Activated CD4-positive, CD25-positive, alpha-beta regulatory T cell (primary cell): ENCODE results near the gene NFX1.
A peak's percentile ranks its signal among the peaks of the same experiment; 100 is the strongest.
"Not testable (repeated sequence)": the region's sequence is repeated elsewhere in the genome, so short reads cannot be mapped to it uniquely, and the experiment has no call there.

Experiments used
- DNase-seq, 4 experiments: peaks; one replicate each; lab custom pipeline; 2025; lab: John Stamatoyannopoulos, UW

Gene NFX1

DNA sequence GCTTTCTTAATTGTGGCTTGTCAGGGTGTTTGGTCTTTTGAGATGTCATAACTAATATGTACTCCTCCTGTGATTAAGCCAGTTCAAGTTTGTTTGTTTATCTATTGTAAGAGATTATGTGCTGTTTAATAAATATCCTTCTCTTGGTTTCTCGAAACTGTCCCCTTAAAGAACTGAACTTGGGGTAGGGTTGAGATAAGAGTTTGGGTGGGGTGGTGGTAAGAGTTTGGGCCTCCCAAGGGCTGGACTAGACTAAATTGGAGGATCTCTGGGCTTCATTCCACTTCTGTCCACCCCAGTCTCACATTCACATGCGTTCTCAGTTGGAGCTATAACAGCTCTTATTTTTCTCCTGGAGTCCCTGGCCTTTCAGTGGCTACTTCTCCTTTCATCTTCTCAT lies 73.8 kb downstream of the NFX1 start:
- DNase-seq = no peak

DNA sequence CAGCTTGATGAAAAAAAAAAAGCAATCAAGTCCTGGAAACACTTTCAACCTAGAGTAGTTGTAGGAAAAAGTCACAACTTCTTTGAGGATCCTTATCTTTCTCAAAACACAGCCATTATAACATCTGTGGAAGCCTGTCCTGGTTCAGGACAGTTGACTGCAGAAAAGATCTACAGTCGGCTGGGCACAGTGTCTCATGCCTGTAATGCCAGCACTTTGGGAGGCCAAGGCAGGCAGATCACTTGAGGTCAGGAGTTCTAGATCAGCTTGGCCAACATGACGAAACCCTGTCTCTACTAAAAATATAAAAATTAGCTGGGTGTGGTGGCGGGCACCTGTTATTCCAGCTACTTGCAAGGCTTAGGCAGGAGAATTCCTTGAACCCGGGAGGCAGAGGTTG lies 74.5 kb downstream of the NFX1 start:
- not testable (repeated sequence) for DNase-seq

DNA sequence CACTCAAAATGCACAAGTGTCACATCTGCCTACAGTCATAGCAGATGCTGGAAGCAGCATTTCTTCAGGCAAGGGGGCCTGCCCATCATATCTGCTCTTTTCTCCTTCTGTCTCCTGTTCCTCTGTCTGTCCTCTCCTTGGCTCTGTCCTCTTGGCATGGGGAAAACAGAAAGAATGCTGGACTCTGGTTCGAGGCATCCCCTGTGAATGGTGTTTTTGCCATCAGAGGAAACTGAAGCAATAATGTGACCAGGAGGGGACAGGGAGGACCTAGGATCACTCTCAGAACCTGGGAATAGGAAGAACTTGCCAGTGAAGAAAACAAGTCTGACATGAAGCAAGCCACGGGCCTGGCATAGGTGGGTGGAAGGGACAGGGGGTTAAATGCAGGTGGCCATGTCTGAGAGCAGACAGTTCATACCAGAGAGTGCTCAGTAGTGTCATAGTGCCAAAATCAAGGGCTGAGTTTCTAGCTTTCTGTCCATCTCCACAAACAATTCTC lies 76.7 kb downstream of the NFX1 start:
- no peak for DNase-seq

DNA sequence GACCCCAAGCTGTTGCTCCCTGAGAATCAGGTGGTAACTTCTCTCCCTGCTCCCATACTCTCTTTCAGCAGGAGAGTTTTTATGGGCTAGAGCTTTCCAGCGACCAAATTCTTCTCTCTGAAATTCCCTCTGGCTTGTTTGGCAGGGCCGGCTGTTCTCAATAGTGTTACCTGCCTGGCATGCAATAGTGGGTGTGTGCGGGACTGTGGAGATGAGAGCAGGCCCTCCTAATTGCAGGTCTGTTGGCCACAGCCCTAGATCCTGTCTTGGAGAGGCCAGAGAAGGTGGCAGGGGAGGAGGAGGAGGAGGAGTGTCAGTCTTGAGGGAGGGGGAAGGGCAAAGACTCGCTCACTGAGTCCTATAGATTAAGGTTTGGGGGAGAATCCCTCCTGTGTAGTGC lies 82.6 kb downstream of the NFX1 start:
- DNase-seq = no peak

DNA sequence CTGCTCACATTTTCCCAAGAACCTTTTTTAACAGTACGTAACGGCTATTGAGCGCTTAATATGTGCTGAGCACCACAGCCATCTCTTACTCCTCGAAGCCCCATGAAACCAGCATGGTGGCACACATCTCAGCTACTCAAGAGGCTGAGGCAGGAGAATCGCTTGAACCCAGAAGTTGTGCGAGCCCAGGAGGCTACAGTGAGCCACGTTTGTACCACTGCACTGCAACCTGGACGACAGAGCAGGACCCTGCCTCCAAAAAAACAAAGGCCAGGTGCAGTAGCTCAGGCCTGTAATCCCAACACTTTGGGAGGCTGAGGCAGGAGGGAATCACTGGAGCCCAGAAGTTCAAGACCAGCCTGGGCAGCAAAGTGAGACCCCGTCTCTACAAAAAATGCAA lies 83.9 kb downstream of the NFX1 start:
- no peak for DNase-seq

DNA sequence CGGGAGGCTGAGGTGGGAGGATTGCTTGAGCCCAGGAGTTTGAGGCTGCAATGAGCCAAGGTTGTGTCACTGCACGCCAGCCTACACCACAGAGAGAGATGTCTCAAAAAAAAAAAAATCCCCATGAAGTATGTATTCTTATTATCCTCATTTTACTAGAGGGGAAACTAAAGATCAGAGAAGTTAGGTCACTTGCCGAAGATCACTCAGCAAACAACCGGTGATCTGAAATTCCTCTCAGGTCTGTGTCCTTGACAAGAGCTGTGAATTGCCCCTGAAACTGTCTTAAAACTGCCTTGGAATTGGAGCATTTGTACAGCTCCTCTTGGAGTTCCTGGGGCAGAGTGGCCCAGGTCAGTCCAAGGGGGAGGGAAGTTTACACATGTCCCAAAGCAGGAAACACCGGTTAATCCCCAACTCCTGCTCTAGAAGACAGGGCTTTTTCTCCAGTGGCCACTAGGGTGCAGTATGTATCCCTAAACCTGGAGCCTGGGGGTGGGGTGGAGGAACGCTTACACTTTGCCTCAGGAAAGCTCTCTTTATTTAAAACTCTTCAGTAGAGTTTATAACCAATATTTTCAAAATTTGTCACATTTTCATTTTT lies 84.4 kb downstream of the NFX1 start:
- DNase-seq = peak; percentile 9 to 50 (median 25)

DNA sequence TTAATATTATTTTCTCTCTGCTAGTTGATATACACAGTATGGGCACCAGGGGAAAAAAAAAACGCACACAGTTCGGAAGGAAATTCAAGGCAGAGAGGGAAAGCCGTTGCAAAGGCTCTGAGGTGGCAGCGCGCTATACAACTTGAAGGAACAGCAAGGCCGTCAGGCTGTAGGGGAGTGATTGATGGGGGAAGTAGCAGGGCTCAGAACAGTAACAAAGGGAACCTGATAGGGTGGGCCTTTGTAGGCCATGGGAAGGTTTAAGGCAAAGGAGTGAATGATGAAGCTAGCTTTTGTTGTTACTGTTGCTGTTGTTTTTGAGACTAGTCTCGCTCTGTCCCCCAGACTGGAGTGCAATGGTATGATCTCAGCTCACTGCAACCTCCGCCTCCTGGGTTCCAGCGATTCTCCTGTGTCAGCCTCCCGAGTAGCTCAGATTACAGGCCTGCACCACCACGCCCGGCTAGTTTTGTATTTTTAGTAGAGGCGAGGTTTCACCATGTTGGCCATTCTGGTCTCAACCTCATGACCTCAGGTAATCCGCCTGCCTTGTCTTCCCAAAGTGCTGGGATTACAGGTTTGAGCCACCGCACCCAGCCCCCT lies 85.0 kb downstream of the NFX1 start:
- no peak for DNase-seq

DNA sequence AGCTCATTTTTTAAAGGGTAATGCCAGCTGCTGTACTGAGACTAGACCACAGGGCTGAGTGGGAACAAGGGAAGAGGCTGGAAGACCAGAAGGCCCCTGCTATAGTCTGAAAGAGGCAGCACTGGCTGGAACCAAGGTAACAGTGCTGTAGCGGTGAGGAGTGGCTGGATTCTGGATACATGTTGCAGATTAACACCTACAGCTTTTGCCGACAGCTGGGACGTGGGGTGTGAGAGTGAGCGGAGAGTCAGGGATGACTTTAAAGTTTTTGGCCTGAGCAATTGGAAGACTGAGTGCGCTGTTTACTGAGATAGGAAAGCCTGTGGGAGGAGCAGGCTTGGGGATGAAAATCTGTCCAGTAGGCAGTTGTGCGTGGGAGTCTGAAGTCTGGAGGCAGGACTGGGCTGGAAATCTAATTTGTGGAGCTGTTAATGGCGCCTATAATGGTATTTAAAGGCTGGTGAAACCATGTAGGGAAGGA lies 85.6 kb downstream of the NFX1 start:
- no peak for DNase-seq

DNA sequence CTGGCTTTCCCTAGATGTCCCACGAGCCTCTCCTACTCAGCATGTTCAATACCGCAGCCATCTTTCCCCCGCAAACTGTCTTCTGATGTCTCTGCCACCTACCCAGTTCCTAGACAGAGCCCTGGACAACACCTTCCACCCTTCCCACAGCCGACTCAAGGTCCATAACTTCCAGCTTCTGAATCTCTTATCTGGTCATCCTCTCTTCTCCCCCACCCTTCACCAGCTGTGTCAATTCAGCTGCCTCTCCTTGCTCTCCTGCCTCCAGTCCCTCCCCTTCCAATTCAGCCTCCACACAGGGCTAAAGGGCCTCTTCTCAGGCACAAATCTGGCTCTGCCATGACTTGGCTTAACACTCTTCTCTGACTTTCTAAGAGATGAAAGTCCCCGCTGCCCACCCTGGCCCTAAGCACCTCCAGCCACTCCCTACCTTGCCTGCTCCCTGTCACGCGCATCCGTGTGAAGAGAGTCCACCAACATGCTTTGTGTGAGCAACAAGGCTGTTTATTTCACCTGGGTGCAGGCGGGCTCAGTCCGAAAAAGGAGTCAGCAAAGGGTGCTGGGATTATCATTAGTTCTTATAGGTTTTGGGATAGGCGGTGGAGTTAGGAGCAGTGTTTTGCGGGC lies 86.9 kb downstream of the NFX1 start:
- no peak for DNase-seq

DNA sequence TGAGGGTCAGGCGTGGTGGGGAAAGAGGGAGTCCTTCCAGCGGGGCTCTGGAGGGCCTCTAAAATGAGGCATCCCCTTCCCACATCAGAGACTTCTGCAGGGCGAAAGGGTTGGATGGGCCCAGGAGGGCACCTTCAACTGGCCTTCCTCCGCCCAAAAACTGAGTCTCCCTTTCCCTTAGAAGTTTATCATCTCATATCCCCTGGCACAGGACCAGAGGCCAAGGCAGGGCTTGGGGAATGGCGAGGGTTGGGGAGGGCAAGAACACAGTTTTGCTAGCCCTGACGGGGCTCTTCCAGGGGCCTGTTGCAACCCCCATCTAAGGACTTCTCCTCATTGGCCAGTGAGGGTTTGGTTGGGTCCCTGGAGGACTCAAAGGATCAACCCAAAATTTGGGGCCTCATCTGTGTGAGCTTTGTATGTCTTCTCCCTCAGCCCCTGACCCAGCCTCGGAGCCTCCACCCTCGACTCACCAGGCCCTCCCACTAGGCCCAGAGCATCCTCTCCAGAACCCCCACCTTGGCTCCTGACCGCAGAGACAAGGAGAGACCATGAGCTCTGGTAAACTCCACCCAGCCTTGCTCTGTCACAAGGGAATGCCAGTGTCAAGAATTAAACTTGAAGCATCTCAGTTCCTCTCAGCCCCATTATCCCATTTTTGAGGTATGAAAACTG lies 87.9 kb downstream of the NFX1 start:
- DNase-seq = no peak

DNA sequence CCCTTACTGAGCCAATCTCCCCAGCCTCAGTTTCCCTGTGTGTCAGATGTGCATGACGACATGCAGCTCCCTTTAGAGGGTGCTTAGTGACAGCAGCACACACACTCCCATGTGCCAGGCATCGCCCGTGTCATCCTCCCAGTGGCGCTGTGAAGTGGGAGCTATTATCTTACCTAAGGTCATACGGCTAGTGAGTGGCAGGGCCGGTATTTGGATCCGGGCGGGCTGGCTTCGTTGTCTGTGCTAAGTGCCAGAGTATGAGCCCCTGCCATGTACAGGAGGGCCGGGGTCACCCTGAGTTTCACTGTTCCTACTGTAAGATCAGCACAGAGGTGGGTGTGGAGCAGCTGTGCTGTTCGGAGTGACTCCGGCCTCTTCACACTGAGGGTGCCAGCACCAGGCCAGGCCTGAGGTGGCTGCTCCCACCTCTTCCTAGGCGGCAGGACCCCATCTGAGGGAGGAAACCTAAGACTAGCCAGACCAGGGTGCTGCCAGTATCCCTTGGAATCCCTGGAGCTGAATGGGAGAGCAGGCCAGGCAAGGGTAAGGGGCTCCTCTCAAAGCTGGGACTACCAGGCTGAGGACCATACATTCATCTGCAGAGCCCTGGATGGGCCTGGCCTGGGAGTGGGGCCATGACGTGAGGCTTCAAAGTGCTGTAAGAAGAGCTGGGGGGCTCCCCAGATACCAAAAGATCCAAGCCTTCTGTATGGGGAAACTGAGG lies 89.5 kb downstream of the NFX1 start:
- DNase-seq = no peak

DNA sequence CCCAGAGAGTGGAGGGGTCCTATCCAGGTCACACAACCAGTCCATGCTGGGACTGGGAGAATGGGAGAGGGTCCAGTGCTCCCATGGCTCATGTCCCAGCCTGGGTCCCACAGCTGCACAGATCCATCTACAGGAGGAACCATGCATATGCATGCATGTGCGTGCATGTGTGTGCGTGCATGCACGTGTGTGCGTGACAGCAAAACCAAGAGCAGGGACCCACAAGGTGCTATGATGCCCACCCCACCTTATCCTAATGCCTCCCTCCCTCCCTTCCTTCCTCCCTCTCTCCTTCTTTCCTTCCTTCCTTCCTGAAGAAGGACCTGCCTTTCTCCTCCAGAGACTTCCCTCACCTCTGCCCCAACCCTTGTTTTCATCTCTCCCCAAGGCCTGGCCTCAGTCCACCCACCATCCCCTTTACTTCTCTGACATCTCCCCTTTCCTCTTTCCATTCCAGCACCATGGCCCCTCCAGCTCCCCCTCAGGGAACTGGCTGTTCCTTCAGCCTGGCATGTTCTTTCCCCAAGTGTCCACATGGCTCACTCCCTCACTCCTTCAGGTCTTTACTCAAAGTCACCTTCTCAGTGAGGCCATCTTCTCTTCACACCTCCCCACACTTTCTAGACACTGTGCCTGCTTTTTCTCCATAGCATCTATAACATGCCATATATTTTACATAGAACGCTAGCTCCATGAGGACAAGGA lies 90.2 kb downstream of the NFX1 start:
- DNase-seq = no peak

DNA sequence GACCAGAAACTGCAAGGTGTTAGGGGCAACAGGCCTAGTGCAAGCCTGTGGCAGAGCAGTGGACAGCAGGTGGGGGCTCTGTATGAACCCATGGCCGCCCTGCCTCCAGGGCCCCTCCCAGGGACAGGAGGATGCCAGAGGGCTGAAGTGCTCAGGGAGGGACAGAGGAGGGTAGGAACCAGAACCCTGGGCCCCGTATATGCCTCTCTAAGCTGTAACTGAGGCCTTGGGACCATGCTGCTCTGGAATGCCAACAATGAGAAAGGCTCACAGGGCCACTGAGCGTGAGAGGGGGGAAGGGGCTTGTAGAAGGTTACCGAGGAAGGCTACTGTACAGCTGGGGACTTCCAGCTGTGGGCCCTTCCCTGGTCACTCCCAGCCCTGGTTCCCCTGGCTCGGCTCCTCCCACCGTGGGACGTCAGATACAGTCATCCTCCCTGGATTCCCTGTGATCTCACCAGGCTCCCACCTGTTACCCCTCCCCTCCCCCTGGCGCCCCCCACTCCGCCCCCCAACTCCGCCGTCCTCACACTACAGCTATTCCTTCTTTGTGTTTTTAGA lies 91.0 kb downstream of the NFX1 start:
- DNase-seq = no peak

DNA sequence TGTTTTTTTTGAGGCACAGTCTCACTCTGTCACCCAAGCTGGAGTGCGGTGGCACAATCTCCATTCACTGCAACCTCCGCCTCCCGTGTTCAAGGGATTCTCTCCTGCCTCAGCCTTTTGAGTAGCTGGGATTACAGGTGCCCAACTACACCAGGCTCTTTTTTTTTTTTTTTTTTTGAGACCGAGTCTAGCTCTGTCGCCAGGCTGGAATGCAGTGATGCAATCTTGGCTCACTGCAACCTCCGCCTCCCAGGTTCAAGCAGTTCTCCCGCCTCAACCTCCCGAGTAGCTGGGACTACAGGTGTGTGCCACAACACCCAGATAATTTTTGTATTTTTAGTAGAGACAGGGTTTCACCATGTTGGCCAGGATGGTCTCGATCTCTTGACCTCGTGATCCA lies 92.1 kb downstream of the NFX1 start:
- not testable (repeated sequence) for DNase-seq

DNA sequence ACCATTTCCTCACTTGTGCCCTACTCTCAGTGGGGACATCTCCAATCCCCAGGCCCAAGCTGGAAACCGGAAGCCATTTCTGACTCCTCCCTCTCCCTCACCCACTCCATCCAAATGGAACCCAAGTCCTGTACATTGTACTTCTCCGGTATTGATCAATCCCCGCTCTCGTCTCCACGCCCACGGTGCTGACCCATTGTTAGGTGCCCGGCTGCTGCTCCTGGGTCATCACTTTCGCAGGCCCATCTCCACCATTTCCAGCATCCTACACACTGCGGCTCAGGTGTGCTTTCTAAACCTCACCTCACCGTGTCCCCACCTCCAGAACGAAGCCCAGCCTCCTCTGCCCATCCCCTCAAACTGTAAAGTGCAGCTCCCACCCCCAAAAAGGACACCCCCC lies 93.1 kb downstream of the NFX1 start:
- DNase-seq = not testable (repeated sequence)

DNA sequence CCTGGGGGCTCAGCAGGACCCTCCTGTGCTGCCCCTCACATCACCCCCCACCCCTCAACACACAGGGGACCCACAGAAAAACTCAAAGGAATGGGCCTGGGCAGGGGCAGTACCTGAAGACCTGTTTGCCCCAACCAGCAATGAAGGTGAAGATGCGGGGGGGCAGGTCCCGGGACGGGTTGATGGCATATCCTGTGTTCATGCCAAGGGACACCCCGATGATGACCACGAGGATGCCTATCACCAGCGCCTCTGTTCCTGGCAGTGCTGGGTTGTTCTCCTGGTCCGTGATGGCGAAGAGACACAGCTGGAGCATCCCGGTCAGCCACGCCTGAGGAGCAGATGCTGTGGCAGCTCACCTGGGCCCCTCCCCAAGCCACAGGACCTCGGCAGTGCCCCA lies 95.2 kb downstream of the NFX1 start:
- not testable (repeated sequence) for DNase-seq

DNA sequence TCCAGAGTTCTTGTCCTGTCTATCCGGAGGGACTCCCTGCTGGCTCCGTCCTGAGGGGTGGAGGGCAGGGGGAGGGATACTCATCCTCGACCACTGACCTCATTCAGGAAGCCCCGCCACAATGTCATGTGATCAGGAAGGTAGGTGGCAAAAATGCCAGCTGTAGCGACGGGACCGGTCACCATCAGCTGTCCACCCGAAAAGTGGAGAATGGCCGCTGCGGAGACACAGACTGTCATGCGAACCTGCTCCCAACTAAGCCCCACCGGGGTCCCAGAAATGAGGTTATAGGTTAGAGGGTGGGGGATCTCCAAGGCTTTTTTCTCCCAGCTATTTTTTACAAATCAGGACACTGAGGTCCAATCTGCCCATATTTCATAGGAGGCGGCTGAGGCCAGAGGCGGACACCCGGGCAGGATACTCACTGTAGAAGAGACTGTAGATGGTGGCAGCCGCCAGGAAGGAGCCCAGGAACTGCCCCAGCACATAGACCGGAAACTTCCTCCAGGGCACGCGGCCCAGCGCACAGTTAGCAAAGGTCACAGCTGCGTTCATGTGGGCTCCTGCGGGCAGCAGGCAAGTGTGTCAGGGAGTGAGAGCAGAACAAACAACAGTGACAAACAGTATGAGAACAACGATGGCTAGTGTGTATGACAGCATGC lies 95.8 kb downstream of the NFX1 start:
- DNase-seq = not testable (repeated sequence)

DNA sequence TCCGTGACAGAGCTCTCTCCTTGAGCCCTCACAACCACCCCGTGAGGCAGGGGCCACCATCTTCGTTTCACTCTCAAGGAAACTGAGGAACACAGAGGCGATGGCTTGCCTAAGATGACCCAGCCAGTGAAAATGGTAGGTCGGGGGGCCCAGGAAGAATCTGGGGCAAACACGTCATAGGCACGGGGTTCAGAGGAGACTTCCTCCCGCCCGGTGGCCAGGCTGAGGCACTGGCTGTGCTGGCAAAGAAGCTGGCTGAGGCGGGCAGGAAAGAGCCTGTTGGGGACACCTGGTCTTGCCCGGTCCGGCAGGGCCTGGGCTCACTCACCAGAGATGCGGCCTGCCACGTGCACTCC lies 96.3 kb downstream of the NFX1 start:
- DNase-seq = not testable (repeated sequence)

DNA sequence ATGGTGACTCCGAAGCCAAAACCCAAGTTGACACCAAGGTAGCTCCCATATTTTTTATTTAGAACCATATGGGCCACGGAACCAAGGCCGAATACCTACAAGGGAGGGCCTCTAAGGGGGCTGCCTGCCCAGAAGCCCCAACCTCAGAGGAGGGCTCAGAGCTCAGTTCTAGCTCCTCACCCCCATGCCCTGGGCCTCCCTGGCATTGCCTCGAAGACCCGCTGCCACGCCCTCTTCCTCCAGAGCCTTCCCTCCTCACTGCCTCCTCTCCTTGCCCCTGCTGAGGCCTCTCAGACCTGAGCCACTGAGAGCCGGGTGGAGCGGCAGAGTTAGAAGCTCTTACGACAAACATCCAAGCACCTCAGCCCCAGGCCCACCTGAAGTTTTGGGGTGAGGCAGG lies 96.7 kb downstream of the NFX1 start:
- not testable (repeated sequence) for DNase-seq

DNA sequence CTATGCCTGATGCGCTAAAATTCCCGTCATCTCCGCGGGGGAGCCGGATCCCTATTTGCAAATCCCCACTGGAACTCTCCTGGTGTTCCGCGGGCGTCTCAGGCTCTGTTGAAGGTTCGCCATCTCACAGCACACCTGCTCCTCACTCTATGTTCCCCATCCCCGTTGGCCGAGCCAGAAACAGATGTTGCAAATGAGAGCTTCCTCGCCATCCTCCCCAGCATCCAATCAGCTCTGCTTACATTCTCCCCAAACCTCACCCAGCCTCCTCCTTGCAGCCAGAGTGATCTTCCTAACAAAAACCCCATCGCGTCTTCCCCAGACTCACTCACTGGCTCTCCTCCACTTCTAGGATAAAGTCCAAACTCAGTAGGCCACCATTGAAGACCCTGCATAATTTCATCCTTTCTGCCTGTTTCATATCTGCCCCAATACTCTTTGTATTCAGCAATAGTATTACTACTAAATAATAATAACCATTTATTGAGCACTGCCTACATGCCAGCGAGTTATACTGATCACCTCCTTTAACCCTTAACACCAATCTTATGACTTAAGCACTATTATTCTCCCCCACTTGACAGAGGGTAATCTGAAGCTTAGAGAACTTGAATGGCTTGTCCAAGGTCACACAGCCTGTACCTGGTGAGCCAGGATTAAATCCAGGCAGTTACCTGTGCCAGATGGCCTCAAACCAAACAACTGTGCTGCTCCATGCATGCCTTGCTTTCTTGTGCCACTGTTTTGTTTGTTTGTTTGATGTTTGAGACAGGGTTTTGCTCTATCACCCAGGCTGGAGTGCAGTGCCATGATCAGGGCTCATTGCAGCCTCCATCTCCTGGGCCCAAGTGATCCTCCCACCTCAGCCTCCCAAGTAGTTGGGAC lies 98.0 kb downstream of the NFX1 start:
- no peak for DNase-seq
